ENCODE results near the gene TTC34.
A peak's percentile ranks its signal among the peaks of the same experiment; 100 is the strongest.

TTC34 gene

GRCh38 chr1:2791027-2791760, 10.3 kb downstream of the TTC34 start:
- no peaks in the 10 kb centered on the region for H3K27me3 ChIP-seq (replicated peaks; ENCODE audit: control insufficient read depth, insufficient read depth, low read length)

GRCh38 chr1:2789986-2790581, 11.4 kb downstream of the TTC34 start:
- H3K36me3 ChIP-seq (ENCODE audit: control insufficient read depth, insufficient read depth, low read length) = no peaks in the 10 kb centered on the region
- H3K27me3 ChIP-seq (replicated peaks; ENCODE audit: control insufficient read depth, insufficient read depth, low read length) = no peaks in the 10 kb centered on the region
- no peak for DNase-seq (ENCODE audit: extremely low read depth, insufficient read length)
- TF ChIP-seq, protein P1, sequence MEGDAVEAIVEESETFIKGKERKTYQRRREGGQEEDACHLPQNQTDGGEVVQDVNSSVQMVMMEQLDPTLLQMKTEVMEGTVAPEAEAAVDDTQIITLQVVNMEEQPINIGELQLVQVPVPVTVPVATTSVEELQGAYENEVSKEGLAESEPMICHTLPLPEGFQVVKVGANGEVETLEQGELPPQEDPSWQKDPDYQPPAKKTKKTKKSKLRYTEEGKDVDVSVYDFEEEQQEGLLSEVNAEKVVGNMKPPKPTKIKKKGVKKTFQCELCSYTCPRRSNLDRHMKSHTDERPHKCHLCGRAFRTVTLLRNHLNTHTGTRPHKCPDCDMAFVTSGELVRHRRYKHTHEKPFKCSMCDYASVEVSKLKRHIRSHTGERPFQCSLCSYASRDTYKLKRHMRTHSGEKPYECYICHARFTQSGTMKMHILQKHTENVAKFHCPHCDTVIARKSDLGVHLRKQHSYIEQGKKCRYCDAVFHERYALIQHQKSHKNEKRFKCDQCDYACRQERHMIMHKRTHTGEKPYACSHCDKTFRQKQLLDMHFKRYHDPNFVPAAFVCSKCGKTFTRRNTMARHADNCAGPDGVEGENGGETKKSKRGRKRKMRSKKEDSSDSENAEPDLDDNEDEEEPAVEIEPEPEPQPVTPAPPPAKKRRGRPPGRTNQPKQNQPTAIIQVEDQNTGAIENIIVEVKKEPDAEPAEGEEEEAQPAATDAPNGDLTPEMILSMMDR (IDR thresholded peaks at IDR 0.05; ENCODE audit: insufficient read depth, low read length, poor library complexity, severe bottlenecking) = no peak
- no peak overlapping the region for H3K4me3 ChIP-seq (replicated peaks; ENCODE audit: low read depth, low read length)

More at GRCh38 chr1:2791027-2791760, 10.3 kb downstream of the TTC34 start:
- no peak overlapping the region for H3K4me3 ChIP-seq (replicated peaks; ENCODE audit: low read depth, low read length)
- TF ChIP-seq, protein P1 (IDR thresholded peaks at IDR 0.05; ENCODE audit: insufficient read depth, low read length, poor library complexity, severe bottlenecking) = no peak
- no peaks in the 10 kb centered on the region for H3K36me3 ChIP-seq (ENCODE audit: control insufficient read depth, insufficient read depth, low read length)
- DNase-seq (ENCODE audit: extremely low read depth, insufficient read length) = no peak

DNA sequence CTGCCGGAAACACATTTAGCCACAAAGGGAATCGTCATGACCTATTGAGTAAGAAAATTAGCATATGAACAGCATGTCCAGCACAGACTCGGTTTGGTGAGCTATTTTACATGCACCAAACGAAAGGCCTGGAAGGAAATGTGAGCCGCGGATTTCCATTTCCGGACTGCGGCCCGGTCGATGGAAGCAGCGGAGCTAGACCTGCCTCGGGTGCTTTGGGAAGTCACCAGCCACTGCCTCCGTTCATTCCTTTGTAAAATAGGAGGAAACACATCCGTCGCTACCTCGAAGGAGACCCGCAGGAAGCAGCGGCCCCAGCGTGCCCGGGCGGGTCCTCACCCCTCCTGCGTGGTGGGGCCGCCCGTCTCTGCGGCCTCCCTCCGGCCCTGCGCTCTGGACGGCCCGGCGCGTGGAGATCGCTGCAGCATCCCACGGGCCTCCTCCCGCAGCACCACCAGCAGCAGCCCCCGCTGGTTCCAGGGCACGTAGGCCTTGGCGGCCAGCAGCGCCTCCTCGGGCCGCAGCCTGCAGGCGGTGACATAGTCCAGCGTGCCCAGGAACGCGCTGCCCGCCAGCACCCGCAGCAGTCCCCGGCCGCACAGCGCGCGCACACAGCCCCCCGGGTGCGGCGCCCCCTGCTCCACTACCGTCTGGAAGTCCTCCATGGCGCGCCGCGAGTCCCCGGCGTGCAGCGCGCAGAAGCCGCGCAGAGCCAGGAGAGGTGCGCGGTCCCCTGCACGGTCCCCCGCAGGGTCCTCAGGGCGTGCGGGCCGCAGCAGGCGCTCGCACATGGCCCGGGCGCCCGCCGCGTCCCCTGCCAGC, 12.1 kb downstream of the TTC34 start:
- Histone ChIP-seq H3K36me3 (ENCODE audit: control insufficient read depth, insufficient read depth, low read length) (no peaks in the 10 kb centered on the region), H3K4me3 (replicated peaks; ENCODE audit: low read depth, low read length) (no peak overlapping the region), H3K27me3 (replicated peaks; ENCODE audit: control insufficient read depth, insufficient read depth, low read length) (no peaks in the 10 kb centered on the region)
- DNase-seq (ENCODE audit: extremely low read depth, insufficient read length) = no peak
- TF ChIP-seq, protein P1 (IDR thresholded peaks at IDR 0.05; ENCODE audit: insufficient read depth, low read length, poor library complexity, severe bottlenecking) = no peak

DNA sequence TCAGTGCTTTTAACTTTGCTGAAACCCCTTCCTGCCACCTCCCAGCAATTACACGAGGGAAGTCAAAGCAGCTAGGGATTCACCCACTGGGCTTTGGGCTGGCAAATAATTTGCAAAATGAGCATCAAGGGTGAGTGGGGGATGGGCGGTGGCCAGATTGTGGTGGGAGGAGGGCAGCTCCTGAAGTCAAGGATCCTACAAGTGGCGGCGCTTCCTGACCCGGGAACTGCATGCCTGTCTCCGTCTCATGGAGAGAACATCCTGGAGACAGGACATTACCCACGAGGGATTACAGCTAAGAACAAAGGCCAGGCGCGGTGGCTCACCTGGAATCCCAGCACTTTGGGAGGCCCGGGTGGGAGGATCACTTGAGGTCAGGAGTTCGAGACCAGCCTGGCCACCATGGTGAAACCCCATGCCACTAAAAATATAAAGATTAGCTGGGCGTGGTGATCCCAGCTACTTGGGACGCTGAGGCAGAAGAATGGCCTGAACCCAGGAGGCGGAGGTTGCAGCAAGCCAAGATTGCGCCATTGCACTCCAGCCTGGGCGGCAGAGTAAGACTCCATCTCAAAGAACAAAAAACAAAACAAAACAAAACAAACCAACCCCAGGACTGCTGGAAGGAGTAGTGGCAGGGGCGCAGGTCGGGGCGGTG, 12.9 kb downstream of the TTC34 start:
- no peaks in the 10 kb centered on the region for H3K27me3 ChIP-seq (replicated peaks; ENCODE audit: control insufficient read depth, insufficient read depth, low read length)
- no peak overlapping the region for H3K4me3 ChIP-seq (replicated peaks; ENCODE audit: low read depth, low read length)
- TF ChIP-seq, protein P1 (IDR thresholded peaks at IDR 0.05; ENCODE audit: insufficient read depth, low read length, poor library complexity, severe bottlenecking) = no peak
- no peaks in the 10 kb centered on the region for H3K36me3 ChIP-seq (ENCODE audit: control insufficient read depth, insufficient read depth, low read length)
- no peak for DNase-seq (ENCODE audit: extremely low read depth, insufficient read length)

GRCh38 chr1:2787163-2787911, 14.2 kb downstream of the TTC34 start:
- H3K27me3 ChIP-seq (replicated peaks; ENCODE audit: control insufficient read depth, insufficient read depth, low read length) = no peaks in the 10 kb centered on the region

More at GRCh38 chr1:2787163-2787911, 14.2 kb downstream of the TTC34 start:
- no peaks in the 10 kb centered on the region for H3K36me3 ChIP-seq (ENCODE audit: control insufficient read depth, insufficient read depth, low read length)
- no peak overlapping the region for H3K4me3 ChIP-seq (replicated peaks; ENCODE audit: low read depth, low read length)
- TF ChIP-seq, protein P1 (IDR thresholded peaks at IDR 0.05; ENCODE audit: insufficient read depth, low read length, poor library complexity, severe bottlenecking) = no peak
- peak; percentile 1 for DNase-seq (ENCODE audit: extremely low read depth, insufficient read length)

Measured in GM06990 (cell line).